Neural progenitor cell (in vitro differentiated cells): ENCODE data around the gene GATAD1.

Experiments used
- CTCF ChIP-seq: fragments of 200-600 bp; sonication (generic); IDR thresholded peaks from 2 replicates; pipeline ENCODE4 v1.5.1; 2017; ENCODE audit warnings: antibody characterized with exemption, mild to moderate bottlenecking
- EZH2 ChIP-seq: fragments of 200-600 bp; sonication (generic); IDR thresholded peaks from 2 replicates; pipeline ENCODE4 v1.6.1; 2017; ENCODE audit warnings: antibody characterized with exemption, mild to moderate bottlenecking, moderate library complexity
- EZH2phosphoT487 ChIP-seq: fragments of 200-600 bp; sonication (generic); IDR thresholded peaks from 2 replicates; pipeline ENCODE4 v1.6.1; 2017; ENCODE audit warnings: antibody characterized with exemption

GRCh38 chr7:92427193-92427592 lies 20.1 kb upstream of the GATAD1 start:
- no peak for TF ChIP-seq CTCF
- TF ChIP-seq EZH2phosphoT487: no peak
- TF ChIP-seq EZH2: no peak
